ENCODE results near the gene TBC1D22A.

- TF ChIP-seq CTCF (IDR thresholded peaks at IDR 0.05; ENCODE audit: low read length) (no peak), EZH2 (optimal IDR thresholded peaks at IDR 0.05; ENCODE audit: low read depth, low read length) (no peak), EZH2phosphoT487 (IDR thresholded peaks at IDR 0.05; ENCODE audit: low read length) (no peak)
These were observed 192.3 kb downstream of the TBC1D22A start for GRCh38 chr22:46954781-46955180.
